PC-3 (cell line): ENCODE measurements around the gene RBFOX2. TPM values are rescaled to one million over a fixed set of nuclear protein-coding genes. Genes with fewer than 3 reads are reported as not detected.
"Not testable (repeated sequence)": the region's sequence is repeated elsewhere in the genome, so short reads cannot be mapped to it uniquely, and the experiment has no call there.

Experiments
- ATAC-seq: fragments of 200-7000 bp; cut with Tn5 transposase; 2 replicates; pipeline ENCODE4 v1.9.1; 2020; ENCODE audit warnings: mild to moderate bottlenecking, moderate library complexity
- BruUV-seq: library from RNA; stranded (reverse); fragments of 400-500 nt; replicated peaks from 2 replicates; lab custom pipeline; 2021; lab: Mats Ljungman, UMichigan
- CTCF ChIA-PET: fragments of 300-600 bp; sonication (Branson Sonifier 250); formaldehyde crosslinking; loops from one replicate; lab custom pipeline; 2022; ENCODE audit warnings: antibody characterized with exemption; lab: Charles Lee
- POLR2A ChIA-PET: fragments of 300-600 bp; sonication (Branson Sonifier 250); formaldehyde crosslinking; loops from one replicate; lab custom pipeline; 2022; ENCODE audit warnings: antibody characterized with exemption; ENCODE audit not compliant: unreplicated experiment; lab: Charles Lee
- DNase-seq: peaks from one replicate; pipeline ENCODE4 v3.0.0-alpha.2; 2015
- H2AFZ ChIP-seq: fragments of 300-600 bp; sonication (generic); 2 replicates; pipeline ENCODE4 v1.6.0; 2016; ENCODE audit warnings: antibody characterized with exemption, low read length
- H3F3A ChIP-seq: fragments of 300-600 bp; sonication (generic); one replicate; pipeline ENCODE4 v1.6.0; 2017; ENCODE audit warnings: antibody characterized with exemption, low read length, control low read depth, mild to moderate bottlenecking; ENCODE audit not compliant: unreplicated experiment
- H3K27ac ChIP-seq: fragments of 300-600 bp; sonication (generic); 2 replicates; pipeline ENCODE4 v1.5.1; 2016; ENCODE audit warnings: mild to moderate bottlenecking, low read length
- H3K27me3 ChIP-seq: fragments of 300-600 bp; sonication (generic); 2 replicates; pipeline ENCODE4 v1.6.1; 2016; ENCODE audit warnings: low read length, mixed read lengths
- H3K36me3 ChIP-seq: fragments of 300-600 bp; sonication (generic); 2 replicates; pipeline ENCODE4 v1.6.1; 2016; ENCODE audit warnings: low read depth, mixed run types, low read length, mixed read lengths
- H3K4me1 ChIP-seq: fragments of 300-600 bp; sonication (generic); 2 replicates; pipeline ENCODE4 v1.5.1; 2016; ENCODE audit warnings: low read length; ENCODE audit not compliant: insufficient read depth
- H3K4me2 ChIP-seq: fragments of 300-600 bp; sonication (generic); 2 replicates; pipeline ENCODE4 v1.6.0; 2016; ENCODE audit warnings: low read length
- H3K4me3 ChIP-seq: fragments of 300-600 bp; sonication (generic); 2 replicates; pipeline ENCODE4 v1.5.1; 2016; ENCODE audit warnings: mild to moderate bottlenecking, low read length, mixed read lengths
- H3K79me2 ChIP-seq: fragments of 300-600 bp; sonication (generic); 2 replicates; pipeline ENCODE4 v1.6.1; 2017; ENCODE audit warnings: low read length, mixed read lengths
- H3K9ac ChIP-seq: fragments of 300-600 bp; sonication (generic); 2 replicates; pipeline ENCODE4 v1.6.0; 2016; ENCODE audit warnings: mild to moderate bottlenecking, low read length
- H3K9me2 ChIP-seq: fragments of 300-600 bp; sonication (generic); replicated peaks from 2 replicates; pipeline ENCODE4 v1.6.1; 2016; ENCODE audit warnings: mixed run types, low read length, mixed read lengths
- H3K9me3 ChIP-seq: fragments of 300-600 bp; sonication (generic); 2 replicates; pipeline ENCODE4 v1.6.1; 2016; ENCODE audit warnings: low read length, mixed read lengths
- H4K20me1 ChIP-seq: fragments of 300-600 bp; sonication (generic); 2 replicates; pipeline ENCODE4 v1.6.1; 2016; ENCODE audit warnings: low read length, mixed read lengths
- CTCF ChIP-seq: fragments of 300-600 bp; sonication (generic); conservative IDR thresholded peaks from 2 replicates; pipeline ENCODE4 v1.5.1; 2017; ENCODE audit warnings: antibody characterized with exemption, low read depth, mild to moderate bottlenecking, low read length
- EZH2 ChIP-seq: fragments of 300-600 bp; sonication (generic); IDR thresholded peaks from one replicate; pipeline ENCODE4 v1.6.1; 2017; ENCODE audit warnings: antibody characterized with exemption, mild to moderate bottlenecking, low read length; ENCODE audit not compliant: unreplicated experiment
- EZH2phosphoT487 ChIP-seq: fragments of 300-600 bp; sonication (generic); IDR thresholded peaks from 2 replicates; pipeline ENCODE4 v1.6.1; 2018; ENCODE audit warnings: mild to moderate bottlenecking, antibody characterized with exemption, low read length, borderline replicate concordance
- intact Hi-C: fragments of 100-400 bp; cut with micrococcal nuclease; formaldehyde crosslinking; loops from 2 replicates; pipeline ENCODE4 v1.9.0; 2023
- total RNA-seq: library from RNA; depleted of rRNA; stranded (reverse); fragments of >200 nt; gene quantifications from 2 replicates; pipeline ENCODE4 v1.2.3, GENCODE V29; 2014

The RBFOX2 gene
- total RNA-seq, 1 experiment from 2014 or later, result 75.1 TPM

- intact Hi-C loops, result no loop called here
- Histone ChIP-seq H3K36me3 (0 out of 2 replicates have a peak, but pooled peaks cover 4% of the 10 kb centered on the region), H3K9ac (no peak overlapping the region), H3K4me1 (peaks cover 5% of the 10 kb centered on the region; the same call in 1 of the 2 replicates), H3K4me2 (no peak overlapping the region), H3K27ac (no peak overlapping the region), H2AFZ (no peak overlapping the region), H3K9me2 (no peaks in the 10 kb centered on the region), H3K9me3 (no peaks in the 10 kb centered on the region), H3K4me3 (no peak overlapping the region), H3K79me2 (peaks cover 83% of the 10 kb centered on the region), H3K27me3 (no peaks in the 10 kb centered on the region), H3F3A (no peaks in the 10 kb centered on the region), H4K20me1 (no peaks in the 10 kb centered on the region)
- TF ChIP-seq CTCF, result no peak
- no peak for TF ChIP-seq EZH2
- TF ChIP-seq EZH2phosphoT487, result no peak
- BruUV-seq, result no TSS peak
- DNase-seq (peak; percentile 50), ATAC-seq (no peak)
- CTCF ChIA-PET, result no interaction called here
- POLR2A ChIA-PET, result no interaction called here
Measured at GRCh38 chr22:35792506-35792905, 236.1 kb downstream of the RBFOX2 start.

- H2AFZ ChIP-seq, CTCF ChIA-PET, H3K9me2 ChIP-seq, ATAC-seq, H3K4me3 ChIP-seq, H3K4me2 ChIP-seq, DNase-seq, H3K9ac ChIP-seq, H3K4me1 ChIP-seq, intact Hi-C loops, H3K36me3 ChIP-seq, H4K20me1 ChIP-seq, POLR2A ChIA-PET, H3F3A ChIP-seq, H3K27me3 ChIP-seq, H3K9me3 ChIP-seq, BruUV-seq, H3K27ac ChIP-seq: not testable (repeated sequence)
- peaks cover 85% of the 10 kb centered on the region for H3K79me2 ChIP-seq
Measured at GRCh38 chr22:35791788-35792187, 236.8 kb downstream of the RBFOX2 start.

GRCh38 chr22:35785181-35785923 lies 243.3 kb downstream of the RBFOX2 start:
- no peak for ATAC-seq
- Histone ChIP-seq H3K9ac (no peak overlapping the region), H3K36me3 (peaks cover 12% of the 10 kb centered on the region), H4K20me1 (no peaks in the 10 kb centered on the region), H3K9me2 (no peaks in the 10 kb centered on the region), H3F3A (peaks cover 10% of the 10 kb centered on the region), H3K27ac (peak overlapping the region; percentile 92), H2AFZ (no peak overlapping the region), H3K4me1 (peaks cover 29% of the 10 kb centered on the region), H3K79me2 (peaks cover 81% of the 10 kb centered on the region), H3K27me3 (no peaks in the 10 kb centered on the region), H3K9me3 (no peaks in the 10 kb centered on the region), H3K4me2 (no peak overlapping the region), H3K4me3 (no peak overlapping the region)
- POLR2A ChIA-PET, result no interaction called here
- no TSS peak for BruUV-seq
- CTCF ChIA-PET, result interaction anchor here (0.6 kb wide), 1 partner anchor 55 kb away, joined by 3 read pairs; no protein-coding TSS in a partner anchor
- TF ChIP-seq CTCF (no peak), EZH2phosphoT487 (no peak), EZH2 (no peak)
- DNase-seq, result no peak
- intact Hi-C loops, result no loop called here
